GM21786 (cell line): ENCODE results near the gene KRT74.

Source experiments
- ATAC-seq: cut with Tn5 transposase; IDR thresholded peaks from one replicate; pipeline ENCODE4 v1.9.1; 2021; ENCODE audit not compliant: unreplicated experiment

The KRT74 gene

DNA sequence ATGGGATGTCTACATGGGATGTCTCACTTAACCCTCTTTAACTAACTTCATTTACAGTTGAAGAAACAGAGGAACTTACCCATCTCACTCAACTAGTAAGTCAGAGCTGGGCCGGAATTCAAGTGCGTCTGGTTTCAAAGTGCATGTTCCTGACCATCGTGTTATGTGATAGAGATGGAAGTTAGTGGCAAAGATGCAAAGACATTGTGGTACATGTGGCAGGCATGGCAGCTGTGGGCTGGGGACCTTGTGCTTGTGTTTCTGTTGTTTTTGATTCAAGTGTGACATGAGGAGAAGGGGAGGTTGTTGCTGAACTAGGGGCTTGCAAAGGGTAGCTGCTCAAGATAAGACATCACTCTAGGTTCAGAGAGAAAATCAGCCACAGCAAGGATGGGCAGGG, 2.3 kb upstream of the KRT74 start:
- no peak for ATAC-seq

DNA sequence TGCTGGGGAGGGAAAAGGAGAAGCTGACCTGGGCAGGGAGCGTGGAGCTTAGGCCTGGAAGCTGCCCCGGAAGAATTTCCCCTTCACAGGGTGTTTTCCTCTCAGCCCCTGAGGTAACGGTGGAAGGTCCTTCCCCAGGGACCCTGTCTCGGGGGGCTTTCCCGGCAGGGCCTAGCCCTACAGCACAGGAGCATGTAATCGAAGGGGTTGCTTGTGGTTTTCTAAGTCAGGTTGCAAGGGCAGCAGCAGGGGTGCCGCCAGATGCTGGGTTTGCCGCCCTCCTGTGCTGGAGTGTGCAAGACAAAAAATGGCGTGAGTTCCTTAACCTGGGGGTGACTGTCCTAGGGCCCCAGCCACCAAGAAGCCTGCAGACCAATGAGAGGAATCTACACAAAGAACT, 1.6 kb upstream of the KRT74 start:
- ATAC-seq = no peak

DNA sequence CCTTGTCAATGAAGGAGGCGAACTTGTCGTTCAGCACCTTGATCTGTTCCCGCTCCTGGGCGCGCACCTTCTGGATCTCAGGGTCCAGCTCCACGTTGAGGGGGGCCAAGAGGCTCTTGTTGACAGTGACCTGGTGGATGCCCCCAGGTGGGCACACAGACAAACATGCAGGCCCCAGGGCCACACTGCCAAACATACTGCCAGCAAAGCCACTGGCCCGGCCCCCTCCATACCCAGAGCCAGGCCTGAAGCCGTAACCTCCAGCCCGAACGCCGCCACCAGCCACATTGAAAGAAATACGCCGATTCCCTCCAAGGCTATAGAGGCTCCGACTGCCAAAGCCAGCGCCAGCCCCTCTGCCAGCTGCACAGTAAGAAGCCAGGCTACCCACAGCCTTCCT, 337 bp downstream of the KRT74 start:
- ATAC-seq = no peak

DNA sequence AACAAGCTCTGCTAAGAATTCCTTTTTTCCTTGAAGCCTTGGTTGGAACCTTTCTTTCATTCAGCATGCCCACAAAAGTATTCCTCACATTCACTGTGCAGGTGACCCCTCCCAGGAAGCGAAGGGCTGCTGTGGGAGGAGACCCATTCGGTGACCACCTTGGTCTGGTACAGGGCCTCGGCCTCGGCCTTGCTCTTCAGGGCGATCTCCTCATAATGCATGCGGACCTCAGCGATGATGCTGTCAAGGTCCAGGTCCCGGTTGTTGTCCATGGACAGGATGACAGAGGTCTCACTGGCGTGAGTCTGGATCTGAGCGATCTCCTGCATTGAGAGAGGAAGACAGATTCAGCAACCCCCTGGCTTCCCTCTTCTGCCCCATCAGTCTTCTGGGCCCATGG, 3.1 kb downstream of the KRT74 start:
- ATAC-seq = no peak

DNA sequence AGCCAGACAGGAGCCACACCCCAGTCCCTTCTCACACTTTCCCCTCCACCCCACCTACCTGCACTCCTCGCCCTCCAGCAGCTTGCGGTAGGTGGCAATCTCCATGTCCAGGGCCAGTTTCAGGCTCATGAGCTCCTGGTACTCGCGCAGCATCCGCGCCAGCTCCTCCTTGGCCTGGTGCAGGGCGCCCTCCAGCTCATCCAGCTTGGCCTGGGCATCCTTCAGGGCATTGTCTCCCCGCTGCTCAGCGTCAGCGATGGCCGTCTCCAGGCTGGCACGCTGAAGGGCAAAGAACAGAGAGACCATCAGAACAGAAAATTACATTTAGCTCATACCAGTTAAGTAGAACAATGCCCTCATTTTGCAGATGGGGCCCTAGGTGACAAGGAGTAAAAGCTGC, 5.5 kb downstream of the KRT74 start:
- no peak for ATAC-seq

DNA sequence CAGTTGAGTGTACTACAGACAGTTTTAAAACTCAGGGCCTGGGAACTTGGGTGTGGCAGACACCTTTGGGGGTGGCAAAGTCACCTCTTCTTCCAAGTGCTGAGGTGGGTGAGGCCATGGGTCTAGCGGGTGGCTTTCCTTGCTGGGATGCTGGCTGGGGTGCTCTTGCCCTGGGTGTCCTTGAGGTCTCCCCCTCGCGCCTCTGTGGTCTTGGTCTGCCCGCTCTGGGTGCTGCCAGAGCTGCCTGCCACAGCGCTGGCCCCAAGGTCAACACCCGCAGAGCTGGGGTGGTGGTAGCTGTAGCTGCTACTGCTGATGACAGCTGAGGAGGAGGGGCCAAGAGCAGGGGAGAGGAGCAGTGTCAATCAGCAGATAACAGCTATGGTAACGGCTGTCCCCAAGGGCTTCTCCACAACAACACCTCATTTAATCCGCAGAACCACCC, 6.8 kb downstream of the KRT74 start:
- no peak for ATAC-seq

DNA sequence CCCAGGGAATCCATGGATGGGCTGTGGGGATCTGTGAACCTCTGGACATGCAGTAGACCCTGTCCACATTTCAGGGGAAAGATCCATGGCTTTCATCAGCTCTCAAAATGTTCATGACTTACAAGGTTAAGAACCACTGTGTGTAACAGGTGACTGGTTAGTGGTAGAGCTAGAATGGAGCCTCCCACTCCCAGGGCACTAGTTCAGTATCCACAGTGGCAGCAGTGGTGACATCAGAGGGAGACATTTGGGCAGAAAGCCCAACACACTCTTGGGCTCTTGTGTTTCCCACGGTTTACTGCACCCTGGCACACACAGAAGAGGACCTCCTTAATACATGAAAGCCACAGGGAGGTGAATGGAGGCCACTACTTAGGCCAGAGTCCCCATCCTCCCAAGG, 9.1 kb downstream of the KRT74 start:
- no peak for ATAC-seq

DNA sequence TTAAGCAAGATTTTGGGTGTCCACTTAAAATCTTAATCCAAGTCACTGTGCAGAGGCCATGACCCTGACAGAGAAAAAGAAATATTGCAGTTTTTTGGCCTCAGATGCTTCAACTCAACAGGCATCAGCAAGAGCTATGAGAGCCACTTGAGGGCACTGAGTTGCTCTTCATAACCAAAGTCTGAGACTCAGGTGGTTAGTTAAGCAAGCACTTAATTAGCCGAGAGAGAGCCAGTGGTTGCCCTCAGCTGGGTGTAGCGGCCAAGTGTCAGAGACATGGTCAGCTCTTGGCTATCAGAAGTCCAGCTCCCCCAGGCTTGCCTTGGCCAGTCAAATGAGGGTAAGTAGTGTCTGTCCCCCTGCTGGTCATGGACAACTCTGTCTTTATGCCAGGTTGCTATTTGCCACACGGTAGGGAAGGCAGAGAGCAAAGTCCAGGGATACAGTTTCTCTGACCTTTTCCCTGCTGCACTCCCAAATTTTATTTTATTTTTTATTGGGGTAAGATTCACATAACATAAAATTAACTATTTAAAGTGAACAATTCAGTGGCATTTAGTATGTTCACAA, 11.7 kb downstream of the KRT74 start:
- ATAC-seq = no peak

DNA sequence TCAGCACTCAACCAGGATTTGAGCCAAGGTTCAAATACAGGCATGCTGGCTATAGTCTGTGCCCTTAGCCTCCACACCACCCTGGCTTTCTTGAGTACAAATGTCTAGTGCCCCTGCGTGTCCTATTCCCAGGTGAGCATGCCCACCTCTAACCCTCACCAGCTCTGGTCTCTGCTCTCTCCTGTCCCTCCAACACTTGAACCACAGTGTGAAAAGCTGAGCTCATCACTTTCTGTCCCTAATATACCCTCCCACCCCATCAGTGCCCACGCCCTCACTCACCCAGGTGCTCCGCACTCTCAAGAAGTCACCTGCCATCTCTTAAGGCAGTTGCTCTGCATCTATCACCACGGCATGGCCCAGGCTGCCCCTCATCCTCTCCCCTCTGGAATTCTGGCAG, 13.7 kb downstream of the KRT74 start:
- ATAC-seq = no peak

DNA sequence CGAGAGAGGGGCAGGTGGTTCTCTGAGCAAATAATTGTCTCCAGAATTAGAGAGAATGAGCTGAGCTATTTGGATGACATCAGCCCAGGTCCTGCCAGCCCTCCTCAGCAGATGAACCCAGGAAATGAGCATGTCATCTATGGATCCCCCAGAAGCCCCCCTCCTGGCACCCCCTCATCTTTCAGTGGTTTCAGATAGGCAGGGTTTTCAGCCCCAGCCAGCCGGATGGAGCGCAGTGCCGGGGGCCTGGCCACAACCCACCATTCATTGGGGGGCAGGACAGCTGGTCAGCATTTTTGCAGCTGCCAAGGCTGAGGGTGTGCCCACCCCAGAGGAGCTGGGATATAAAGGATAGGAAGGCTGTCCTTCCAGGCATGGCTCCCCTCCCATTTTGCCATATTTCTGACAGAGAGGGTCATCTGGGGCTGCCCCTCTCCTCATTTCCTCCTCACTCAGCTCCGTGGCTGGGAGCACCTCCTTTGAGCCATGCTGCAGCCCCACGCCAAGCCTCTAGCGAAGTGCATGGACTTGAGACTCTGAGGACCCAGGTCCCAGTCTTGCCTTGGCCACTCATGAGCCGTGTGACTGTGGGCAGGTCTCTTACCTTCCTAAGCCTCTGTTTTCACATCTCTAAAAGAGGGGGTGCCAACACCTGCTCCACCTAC, 14.7 kb downstream of the KRT74 start:
- ATAC-seq = no peak

DNA sequence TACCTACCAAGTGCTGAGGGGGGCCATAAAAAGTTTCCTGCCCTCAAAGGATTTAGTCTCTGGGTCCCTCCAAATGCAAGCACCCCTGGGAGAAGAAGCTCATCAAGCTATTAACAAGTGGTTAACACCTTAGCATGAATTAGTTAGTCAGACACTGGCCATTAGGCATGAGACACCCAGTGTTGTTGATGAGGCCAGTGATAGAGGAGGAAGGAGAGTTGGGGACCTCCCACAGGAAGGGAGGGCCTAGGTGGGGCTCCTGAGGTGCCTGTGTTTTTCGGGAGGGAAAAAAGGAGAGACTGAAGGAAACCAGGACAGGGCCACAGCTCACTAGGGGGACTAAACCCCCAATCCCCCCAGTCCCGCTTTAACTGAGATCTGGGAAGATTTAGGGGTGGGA, 16.2 kb downstream of the KRT74 start:
- ATAC-seq = no peak

DNA sequence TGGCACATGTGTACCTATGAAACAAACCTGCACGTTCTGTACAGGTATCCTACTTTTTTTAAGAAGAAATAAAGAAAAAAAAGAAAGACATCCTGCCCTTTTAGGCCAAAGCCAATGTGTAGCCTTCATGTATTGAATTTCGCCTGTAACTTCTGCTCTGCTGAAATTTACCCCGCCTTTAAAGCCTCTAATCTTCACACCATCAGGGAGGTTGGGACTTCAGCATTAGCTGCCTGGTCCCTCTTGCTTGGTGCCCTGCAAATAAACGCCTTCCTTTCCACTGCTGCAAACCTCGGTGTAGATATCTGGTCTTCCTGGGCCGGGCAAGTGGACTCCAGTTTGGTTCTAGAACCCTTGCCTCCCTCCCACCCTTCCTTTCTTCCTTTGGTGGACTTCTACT, 18.1 kb downstream of the KRT74 start:
- no peak for ATAC-seq

DNA sequence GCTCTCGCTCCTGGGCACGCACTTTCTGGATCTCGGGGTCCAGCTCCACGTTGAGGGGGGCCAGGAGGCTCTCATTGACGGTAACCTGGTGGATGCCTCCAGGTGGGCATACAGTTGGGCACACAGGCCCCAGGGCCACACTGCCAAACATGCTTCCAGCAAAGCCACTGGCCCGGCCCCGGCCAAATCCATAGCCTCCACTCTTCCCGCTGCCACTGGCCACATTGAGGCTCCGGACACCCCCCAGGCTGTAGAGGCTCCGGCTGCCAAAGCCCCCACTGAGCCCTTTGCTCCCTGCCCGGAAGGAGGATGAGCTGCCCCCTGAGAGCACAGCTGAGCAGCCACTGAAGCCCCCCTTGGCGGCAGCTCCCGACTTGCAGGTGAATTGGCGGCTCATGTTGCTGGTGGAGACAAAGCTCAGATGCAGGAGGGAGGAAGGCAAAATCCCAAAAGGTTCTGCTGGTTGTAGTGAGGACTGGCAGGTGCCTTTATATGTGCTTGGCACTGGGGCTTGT, 20.9 kb downstream of the KRT74 start, which contains the start of gene KRT71:
KRT71 (minus strand) TSS at position 465 of the 515 bp plus-strand sequence; CDS start at position 397, 68 bp downstream.
- ATAC-seq = no peak

DNA sequence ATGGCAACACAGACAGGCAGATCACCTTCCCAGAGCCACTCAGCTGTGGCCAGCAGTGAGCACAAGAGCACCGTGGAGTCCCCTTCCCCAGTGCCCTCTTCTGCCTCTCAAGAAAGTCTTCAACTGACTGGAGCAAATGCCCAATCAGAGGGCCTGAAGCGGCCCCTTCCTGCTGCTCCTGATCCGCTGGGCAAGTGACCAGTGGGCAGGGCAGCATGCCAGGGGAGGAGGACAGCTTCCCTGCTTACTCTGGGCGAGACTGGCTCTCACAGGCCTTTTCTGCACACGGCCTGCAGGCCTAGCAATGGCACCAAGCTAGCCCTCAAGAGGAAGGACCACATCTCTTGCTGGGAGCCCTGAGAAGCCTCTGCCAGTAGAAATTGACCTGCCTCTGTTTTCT, 21.6 kb downstream of the KRT74 start:
- no peak for ATAC-seq

DNA sequence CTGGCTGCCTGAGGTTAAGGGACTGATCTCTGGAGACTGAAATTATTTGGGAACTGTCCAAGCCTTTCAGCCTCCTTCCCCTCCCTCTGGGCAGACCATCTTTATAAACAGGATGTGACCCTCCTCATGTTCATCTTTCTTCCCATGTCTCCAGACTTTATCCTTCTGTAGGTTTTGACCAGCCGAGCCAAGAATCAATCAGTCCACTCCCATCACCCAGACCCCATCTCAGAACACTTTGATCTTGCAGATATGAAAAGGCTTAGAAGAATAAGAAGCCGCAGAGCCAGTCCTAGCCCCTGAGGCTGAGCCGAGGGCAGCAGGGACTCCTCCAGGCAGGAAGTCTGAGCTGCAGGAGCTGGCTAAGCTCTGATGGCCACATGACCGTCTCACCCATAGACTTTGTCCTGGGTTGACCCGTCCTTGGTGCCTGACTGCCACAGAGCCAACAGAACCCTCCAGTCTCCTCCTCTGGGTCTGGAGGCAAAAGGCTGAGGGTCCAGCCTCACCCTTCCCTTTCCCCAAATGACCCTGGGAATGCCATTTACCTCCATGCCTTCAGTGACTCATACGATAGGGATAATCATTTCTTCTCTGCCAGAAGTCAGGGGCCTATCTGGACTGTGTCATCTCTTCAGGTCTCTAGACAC, 22.3 kb downstream of the KRT74 start:
- no peak for ATAC-seq

DNA sequence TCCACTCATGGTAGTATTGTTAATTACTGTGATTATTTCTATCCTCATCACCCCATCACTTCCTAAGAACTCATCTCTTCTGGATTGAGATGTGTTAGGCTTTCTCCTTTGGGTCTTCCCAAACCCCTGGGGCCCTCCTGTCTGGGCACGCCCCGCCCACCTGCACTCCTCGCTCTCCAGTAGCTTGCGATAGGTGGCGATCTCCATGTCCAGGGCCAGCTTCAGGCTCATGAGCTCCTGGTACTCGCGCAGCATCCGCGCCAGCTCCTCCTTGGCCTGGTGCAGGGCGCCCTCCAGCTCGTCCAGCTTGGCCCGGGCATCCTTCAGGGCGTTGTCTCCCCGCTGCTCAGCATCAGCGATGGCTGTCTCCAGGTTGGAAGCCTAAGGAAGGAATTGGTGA, 27.5 kb downstream of the KRT74 start:
- ATAC-seq = no peak

DNA sequence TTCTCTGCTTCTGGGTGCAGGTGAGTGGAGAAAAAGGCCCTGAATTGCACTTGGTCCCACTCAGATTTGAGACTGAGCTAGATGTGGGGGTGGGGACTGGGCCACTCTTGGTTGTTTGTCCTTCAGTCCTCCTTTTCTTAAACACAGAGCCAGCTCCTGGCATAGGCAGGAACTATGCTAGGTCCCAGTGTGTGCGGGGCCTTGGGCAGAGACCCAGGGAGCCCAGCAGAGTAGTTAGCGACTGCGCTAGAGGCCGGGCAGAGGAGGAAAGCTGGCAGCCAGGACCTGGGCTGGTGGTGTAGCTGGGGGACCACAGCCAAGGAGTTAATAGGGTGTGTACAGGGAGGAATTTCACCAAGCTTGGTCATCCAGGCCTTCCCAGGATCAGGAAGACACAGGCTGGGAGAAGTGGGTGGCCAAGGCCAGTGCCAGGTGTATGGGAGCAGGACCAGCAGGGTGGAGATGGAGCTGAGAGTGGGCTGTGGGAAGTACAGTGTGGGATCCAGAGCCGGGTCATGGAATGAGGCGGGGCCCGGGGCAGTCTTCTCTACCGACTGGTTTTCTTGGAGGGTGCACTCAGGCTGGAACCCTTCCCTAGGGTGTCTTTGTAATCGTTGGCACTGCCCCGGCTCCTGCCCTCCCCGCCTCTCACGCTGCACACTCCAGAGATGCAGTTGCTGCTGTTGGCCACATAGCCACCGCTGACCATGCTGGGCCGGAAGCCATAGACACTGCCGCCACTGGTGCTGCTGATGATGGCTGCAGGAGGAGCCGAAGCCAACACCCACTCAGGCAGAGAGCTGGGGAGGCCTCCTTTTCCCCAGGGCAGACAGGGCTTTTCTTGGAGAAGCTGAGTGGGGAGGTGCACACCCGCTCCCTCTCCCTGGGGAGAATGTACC, 29.4 kb downstream of the KRT74 start:
- ATAC-seq = no peak

DNA sequence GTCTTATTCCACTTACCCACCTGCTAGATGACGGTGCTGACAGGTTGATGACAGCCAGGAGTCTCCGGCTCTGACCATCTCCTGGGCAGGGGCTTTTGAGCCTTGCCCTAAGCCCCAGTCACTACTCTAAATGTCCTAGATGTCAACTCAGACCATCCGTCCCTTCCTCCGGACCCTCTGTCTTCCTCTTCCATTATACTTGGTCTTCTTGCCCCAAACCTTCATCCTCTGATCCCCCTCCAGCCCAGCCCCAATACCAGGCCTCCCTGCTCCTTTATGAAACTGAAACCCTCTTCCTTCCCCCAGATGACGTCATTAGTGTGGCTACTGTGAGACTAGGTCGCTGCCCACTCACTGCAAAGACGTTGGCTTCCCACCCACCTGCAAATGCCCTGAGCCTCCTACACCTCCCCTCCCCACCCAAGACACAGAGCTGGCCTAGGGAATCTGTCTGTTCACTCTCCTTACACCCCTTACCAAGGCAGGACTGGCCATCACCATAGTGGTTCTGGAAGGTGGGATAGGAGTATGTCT, 30.8 kb downstream of the KRT74 start:
- ATAC-seq = no peak

DNA sequence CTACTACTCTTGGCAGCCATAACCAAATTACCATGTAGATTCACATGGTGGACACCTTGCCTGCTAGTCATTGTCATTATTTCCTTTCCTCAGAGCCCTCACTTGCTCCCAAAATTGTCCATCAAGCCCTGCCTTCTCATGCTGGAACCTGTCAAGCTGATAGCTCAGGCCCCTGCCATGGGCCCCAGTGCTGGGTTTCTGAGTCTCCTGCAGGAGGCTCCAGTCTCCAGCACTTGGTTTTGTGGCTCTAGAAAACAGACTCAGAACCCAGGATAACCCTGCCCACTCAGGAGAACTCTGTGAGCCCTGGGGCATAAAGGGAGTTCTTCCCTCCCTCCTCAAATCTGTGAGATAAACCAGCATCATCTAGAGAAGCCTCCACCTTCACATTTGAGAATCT, 31.5 kb downstream of the KRT74 start:
- no peak for ATAC-seq

DNA sequence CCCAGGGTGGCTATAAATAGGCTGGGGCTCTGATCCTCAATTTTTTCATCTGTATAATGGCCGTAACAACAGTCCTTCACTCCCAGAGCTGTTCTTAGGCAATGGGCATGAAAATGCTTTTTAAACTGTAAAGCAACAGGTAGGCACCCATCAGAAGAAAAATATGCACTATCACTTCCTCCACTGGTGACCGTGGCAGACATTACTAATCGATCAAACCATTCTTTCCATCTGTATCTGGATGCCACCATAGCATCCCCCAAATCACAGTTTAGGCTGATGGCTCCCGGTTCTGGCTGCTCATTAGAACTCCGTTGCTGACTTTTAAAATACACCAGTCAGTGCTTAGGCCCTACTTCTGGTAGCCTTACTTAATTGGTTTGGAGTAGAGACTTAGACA, 31.9 kb downstream of the KRT74 start:
- no peak for ATAC-seq

DNA sequence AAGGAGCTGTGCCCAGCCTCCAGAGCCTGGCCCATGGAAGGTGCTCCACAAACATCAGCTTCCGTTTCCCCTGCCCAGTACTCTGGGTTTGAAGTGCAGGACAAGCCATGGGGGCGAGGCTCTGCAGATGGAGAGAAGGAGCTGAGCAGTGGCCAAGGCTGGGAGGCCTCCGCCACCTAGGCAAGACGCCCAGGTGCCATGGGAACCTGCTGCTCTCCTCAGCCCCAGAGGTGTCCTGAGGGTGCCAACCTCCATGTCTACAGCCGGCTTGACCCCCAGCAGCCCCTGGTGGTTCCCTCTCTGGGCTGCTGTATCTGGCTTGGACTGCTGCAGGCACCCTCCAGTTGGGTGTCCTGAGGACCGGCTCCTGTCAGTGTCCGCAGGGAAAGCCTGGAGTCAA, 33.1 kb downstream of the KRT74 start:
- no peak for ATAC-seq
